NCI-H748 (cell line): ENCODE results near the gene TMEM176A.
A peak's percentile ranks its signal among the peaks of the same experiment; 100 is the strongest.

Experiments used
- DNase-seq: peaks from one replicate; lab custom pipeline; 2025; ENCODE audit not compliant: unreplicated experiment; lab: John Stamatoyannopoulos, UW

TMEM176A gene

GRCh38 chr7:150787321-150788281 lies 13.0 kb upstream of the TMEM176A start:
- DNase-seq: peak; percentile 25

DNA sequence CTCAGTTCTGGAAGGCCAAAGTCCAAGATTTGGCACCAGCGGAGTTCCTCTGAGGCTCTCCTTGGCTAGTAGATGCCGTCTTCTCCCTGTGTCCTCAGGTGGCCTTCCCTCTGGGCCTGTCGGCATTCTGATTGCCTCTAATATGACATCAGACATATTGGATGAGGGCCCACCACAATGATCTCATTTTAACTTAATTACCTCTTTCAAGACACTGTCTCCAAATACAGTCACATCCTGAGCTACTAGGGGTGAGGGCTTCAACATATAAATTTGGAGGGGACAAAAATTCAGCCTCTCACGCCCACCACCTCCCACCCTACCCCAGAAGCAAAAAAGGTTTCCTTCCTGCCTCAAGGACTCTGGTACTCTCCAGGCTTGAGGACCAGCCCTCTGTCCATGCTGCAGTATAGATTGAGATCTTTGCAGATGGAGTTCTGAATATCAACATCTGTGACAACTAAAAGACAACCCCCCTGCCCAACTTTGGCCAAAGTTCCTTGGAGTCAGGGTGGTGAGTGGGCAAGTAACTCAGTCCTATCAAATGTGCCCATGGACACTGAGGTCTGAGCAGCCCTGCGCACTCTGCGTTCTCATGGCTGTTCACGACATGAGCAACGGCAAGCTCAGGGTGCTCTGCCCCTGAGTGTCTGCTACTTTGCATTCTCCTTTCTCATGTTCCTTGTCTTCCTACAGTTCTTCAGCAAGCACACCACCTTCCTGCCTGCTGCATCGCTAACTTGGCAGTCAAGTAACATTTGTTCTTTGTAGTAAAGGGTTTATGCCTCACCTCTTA lies 11.9 kb upstream of the TMEM176A start:
- DNase-seq: no peak

GRCh38 chr7:150790416-150791075 lies 10.0 kb upstream of the TMEM176A start:
- no peak for DNase-seq

GRCh38 chr7:150791304-150791703 lies 9.3 kb upstream of the TMEM176A start:
- DNase-seq: no peak

DNA sequence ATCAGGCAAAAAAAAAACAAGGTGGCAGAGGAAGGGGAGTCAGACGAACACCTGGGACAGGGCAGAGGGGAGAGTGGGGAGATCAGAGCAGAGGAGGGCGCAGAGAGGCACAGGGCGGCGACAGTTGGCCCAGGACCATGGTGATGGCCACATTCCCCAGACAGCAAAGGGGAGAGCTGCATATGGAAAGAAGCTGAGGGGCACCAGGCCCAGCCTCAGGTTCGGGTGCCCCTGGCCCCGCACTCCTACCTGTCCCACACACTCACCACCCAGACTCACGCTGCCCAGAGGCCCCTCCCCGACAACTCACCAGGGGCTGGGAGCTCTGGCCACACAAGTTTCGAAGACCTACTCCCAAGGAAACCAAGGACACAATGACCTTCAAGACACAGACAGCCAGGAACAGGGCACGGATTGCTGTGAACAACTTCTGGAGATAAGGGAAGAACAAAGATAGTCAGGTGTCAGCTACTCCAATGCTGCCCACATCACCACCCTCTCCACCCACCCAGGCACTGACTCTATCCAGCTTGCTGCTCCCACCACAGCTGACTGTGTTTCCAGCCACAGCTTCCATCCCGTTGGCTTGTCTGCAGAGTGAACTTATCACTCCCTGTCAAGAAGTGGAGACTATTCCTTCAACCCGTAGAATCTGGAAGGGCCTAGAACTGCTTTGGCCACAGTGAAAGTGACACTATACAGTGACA lies 8.7 kb upstream of the TMEM176A start:
- no peak for DNase-seq

DNA sequence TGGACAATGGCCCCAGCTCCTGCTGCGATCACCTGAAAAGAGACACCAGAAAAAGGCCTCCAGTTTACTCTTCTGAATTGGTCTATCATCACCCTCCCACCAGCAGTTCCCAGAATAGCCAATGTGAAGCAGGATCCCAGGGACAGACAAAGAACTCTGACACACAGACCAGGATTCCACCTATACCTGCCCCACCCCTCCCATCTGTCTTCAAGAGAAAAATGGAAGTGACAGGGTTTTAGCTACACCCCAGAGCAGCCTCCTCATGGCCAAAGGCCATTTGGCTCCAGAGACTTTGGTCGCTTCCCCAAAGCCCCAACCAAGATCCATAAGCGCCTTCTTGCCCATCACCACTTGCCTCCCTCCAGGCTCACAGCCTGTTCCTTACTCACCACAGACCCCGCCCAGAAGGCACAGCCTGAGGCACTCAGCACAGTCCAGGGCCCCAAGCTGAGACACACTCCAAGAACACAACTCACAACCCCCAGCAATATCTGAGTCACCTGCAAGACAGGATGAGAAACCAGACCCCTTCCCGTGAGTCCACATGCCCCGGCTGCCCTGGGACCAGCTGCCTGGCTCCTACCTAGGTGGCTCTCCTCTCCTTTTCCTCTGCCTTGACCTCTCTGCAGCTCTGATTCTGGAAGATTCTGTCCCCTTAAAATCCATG lies 6.9 kb upstream of the TMEM176A start:
- no peak for DNase-seq

- DNase-seq: no peak
Measured at GRCh38 chr7:150797661-150798060, 2.9 kb upstream of the TMEM176A start.

DNA sequence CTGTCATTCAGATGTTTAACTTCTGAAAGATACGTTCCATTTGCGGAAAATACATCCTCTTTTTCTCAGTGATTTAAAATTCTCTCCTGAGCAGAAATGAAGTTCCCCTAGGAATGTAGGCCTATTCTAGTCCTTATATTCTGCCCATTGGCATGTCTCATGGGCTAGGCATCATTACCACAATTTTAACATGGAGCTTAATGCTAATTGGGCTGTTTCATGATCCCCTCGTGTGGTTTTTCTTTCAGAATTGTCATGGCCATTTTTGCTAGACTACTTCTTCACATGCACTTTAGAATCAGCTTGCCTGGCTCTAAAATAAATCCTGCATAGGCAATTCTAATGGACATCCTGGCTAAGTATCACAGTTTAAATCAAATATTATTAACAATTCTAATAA lies 1.4 kb upstream of the TMEM176A start:
- DNase-seq: no peak

DNA sequence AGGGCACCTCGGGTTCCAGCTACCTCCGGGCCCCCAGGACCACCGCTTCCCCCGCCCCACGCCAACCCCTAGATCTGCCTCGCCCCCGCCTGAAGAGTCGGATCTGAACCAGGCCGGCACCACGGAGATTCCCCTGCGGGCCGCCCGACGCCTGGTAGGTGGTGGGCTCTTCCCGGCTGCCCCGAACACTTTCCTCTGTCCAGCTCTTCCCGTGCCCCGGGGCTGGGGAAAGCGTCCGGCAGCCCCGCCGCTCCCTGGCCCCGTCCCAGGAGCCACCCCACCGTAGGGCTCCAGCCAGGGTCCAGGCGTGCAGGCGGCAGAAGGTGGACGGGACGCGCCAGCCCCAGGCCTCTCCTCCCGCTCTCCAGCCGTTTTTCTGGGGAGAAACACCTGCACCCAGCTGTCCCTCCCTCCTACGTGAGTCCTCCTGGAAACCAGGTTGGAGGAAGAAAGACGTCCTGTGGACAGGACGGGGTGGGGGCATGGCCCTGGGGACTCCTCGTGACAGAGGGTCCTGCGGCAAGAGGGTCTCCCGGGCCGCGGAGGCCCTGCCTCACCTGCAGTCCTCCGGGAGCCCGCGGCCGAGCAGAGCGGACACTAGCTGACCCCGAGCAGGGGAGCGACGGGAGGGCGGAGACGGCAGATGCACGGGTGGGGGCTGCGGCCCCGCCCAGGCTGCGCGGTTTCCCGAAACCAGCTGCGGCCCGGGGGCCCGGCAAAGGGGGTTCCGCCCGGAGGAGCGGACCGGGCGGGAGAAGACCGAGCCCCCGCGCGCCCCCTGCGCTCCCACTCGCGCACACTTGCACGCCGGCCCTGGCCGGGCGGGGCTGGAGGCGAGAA lies 608 bp upstream of the TMEM176A start, which contains the start of gene TMEM176B:
Gene TMEM176B (minus strand): TSS at position 624 of the 840 bp plus-strand sequence. CDS start 3,795 bp downstream, outside the sequence.
- DNase-seq: peak; percentile 73

DNA sequence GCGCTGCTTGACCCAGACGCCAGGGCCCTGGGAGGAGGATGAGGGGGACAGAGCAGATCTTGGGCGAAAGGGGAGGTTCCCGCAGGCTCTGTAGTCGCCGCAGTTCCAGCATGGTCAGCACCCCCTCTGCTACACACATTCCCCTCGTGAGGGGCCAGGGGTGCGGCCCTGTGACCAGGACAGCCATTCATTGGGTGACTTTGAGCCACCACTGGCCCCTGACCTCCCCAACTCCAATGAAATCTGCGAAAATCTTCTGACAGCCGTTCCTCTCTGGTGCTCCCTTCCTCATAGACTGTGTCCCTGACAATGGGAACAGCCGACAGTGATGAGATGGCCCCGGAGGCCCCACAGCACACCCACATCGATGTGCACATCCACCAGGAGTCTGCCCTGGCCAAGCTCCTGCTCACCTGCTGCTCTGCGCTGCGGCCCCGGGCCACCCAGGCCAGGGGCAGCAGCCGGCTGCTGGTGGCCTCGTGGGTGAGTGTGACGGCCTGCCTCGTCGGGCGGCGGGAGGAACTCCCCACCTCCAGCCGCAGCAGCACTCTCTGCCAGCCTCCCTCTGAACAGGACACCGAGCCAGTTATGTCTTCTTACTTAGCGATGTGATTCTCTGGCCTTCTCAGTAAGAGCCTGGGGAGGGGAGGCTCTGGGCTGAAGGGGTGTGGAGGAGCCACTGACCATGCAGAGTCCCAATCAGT lies 825 bp downstream of the TMEM176A start:
- DNase-seq: peak; percentile 58

- peak; percentile 96 for DNase-seq
Measured at GRCh38 chr7:150801946-150802771, 1.6 kb downstream of the TMEM176A start.

- peak; percentile 91 for DNase-seq
Measured at GRCh38 chr7:150803161-150803860, 2.7 kb downstream of the TMEM176A start.

GRCh38 chr7:150804802-150805201 lies 4.2 kb downstream of the TMEM176A start:
- no peak for DNase-seq

GRCh38 chr7:150805864-150806263 lies 5.3 kb downstream of the TMEM176A start:
- no peak for DNase-seq

DNA sequence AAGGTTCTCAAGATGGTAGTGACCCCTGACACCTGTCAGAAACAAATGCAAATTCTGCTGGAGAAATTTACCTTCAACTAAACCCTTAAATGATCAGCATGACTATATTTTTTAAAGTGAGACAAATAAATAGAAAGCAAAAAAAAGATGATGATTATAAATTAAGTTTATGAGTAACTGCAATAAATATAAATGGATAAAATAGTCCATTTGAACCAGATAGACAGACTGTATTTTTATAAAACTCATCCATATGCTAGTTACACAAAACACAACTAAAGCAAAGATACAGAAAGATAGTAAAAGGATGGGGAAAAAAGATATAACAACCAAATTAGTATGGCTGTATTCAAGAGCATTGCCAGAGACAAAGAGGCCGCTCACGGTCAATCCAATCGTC lies 5.9 kb downstream of the TMEM176A start:
- DNase-seq: no peak

DNA sequence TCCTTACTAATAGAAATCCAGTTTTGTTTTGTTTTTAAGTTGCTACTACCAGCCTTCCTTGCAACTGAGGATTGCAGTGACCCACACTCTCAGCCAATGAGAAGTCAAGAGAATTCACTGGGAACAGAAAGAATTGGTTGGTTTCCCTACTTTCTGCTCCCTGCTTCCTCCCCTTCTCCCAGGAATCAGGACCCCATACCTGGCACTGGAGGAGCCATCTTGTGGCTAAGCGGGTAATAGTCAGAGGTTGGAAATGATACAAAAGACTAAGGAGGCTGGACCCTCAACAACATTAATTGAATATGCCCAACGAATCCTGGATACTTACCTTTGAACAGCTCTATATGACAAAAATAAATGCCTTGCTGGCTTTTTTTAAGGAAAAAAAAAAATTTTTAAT lies 6.3 kb downstream of the TMEM176A start:
- DNase-seq: no peak
